Epithelial cell of prostate (primary cell): ENCODE results near the gene SSBP4.

Experiments
- DNase-seq: peaks from one replicate; pipeline ENCODE4 v3.0.0-alpha.2; 2011; ENCODE audit warnings: low read depth, low spot score
- H3K27ac ChIP-seq: fragments of 450-650 bp; 2 replicates; pipeline ENCODE4 v1.5.1; 2017; ENCODE audit warnings: mild to moderate bottlenecking

SSBP4 gene

DNA sequence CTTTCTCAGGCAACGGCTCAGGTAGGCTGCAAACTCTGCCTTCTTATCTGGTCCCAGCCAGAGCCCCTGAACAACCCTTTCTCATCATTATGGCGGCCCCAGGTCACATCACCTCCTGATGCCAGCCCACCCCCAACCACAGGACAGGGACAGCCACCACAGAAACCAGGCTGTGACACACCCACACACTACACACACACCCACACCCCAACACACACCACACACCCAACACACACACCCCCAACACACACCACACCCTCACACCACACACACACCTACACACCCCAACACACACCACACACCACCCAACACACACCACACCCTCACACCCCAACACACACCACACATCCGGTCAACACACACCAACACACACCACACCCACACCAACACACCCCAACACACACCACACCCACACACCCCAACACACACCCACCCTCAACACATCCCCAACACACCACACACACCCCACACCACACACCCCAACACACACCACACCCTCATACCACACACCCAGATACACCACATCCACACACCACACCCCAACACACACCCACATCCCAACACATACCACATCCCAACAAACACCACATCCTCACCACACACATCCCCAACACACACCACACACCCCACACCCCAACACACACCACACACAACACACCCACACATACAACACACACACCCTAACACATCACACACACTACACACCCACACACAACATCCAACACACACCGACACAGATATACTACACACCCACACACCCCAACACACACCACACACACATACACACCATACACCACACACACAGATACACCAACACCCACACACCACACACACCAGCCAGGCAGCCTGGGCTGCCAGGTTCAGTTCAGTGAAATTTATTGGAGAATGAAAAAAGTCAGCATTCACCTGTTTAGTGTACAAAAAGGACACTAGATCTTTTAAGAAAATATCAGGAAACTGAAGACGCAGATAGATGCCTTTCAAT lies 22.9 kb downstream of the SSBP4 start:
- H3K27ac ChIP-seq = no peak overlapping the region
- no peak for DNase-seq

DNA sequence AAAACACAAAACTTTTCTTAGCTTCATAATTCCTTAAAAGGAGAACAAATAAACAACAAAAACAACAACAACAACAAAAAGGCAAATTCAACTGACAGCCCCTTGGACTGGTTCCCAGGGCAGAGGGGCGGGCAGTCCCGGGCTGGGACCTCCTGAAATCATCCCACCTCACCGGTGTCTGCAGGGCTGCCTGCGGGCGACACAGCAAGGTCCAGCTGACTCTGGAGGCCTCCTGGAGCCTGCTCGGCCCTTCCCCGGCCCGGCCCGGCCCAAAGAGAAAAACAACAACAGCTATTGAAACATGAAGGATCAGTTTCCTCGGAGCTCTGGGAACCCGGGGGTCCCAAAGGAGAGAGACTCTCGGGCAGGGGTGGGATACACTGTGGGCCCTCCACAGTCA lies 23.7 kb downstream of the SSBP4 start:
- no peak for DNase-seq
- H3K27ac ChIP-seq = no peak overlapping the region

DNA sequence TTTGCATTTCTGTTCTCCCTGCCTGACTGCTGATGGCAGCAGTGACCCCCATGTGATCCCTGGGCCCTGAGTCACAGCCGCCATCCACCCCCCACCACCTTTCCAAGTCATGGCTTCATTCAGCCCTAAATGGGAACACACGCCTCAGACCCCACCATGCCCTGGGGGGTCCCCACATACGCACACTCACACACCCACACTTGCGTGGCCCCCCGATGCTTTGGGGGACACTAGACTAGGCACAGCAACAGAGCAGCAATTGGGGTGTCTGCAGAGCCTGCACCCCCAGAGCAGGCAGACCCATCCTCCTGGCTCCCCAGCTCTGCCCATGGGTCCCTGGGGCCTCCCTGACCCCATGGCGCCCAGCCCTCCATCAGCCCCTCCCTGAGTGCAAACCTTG lies 24.2 kb downstream of the SSBP4 start:
- no peak for DNase-seq
- H3K27ac ChIP-seq = no peak overlapping the region

DNA sequence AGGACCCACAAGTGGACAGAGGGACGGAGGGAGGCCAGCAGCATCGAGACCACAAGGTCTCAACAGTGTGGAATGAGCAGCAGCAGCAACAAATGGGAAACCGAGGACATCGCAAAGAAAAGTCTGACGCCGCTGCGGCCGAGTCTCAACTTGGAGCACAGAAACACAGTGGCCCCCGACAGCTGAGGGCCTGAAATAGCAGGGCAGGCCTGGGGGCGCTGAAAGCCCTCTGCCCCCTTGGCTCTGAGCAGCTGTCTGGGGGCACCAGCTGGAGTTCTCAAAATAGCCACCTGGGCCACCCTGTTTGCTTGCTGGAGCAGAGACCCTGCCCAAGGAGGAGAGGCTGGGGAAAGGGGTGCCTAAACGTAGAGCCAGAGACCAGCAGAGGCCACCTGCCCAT lies 24.6 kb downstream of the SSBP4 start:
- DNase-seq = no peak
- no peak overlapping the region for H3K27ac ChIP-seq

DNA sequence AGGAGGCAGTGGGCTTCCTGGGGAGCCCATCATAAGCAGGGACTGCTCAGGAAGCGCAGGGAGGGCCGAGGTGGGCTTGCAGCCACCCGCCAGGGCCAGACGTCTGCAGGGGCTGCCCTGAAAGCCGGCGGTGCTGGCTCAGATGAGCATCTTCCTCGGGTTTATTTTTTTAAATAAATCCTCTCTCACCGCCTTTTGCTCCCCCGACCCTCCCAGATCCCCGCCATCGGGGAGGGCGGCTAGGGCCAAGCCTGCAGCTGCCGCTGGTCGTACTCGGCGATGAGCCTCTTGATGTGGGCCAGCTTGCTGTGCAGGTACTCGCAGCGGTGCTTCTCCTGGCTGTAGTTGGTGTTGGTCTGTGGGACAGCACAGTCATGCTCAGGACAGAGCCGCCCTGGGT lies 25.3 kb downstream of the SSBP4 start:
- DNase-seq = no peak
- H3K27ac ChIP-seq = no peak overlapping the region

DNA sequence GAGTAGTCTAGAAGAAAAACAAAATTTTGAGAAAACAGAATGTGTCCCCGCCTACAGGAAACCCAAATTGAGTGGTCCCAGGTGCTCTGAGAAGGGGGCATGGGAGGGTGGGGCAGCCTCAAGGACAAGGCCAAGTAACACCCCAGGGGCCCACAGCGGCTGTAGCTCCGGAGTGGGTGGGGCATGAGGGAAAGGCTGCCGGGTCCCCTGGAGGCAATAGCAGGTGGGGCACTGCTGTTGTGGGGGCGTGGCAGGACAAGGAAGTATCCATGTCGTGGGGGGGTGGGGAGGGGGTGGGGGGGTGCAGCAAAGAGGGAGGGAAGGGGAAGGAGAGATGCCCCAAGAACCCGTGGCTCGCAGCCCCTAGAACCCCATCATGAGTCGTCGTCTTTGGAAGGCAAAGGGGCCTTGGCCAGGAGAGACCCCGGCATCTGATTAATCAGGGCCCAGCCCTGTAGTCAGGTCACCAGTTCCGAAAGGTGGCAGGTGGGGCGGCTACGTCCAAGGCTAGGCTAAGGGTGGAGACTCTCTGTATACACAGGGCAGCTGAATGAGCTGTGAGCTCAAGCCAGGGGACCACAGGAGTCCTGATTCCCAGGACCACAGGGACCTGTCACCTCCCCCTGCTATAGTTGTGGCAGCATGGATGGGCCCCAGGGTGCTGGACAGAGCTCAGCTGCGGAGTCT lies 26.2 kb downstream of the SSBP4 start:
- no peak for DNase-seq
- no peak overlapping the region for H3K27ac ChIP-seq

DNA sequence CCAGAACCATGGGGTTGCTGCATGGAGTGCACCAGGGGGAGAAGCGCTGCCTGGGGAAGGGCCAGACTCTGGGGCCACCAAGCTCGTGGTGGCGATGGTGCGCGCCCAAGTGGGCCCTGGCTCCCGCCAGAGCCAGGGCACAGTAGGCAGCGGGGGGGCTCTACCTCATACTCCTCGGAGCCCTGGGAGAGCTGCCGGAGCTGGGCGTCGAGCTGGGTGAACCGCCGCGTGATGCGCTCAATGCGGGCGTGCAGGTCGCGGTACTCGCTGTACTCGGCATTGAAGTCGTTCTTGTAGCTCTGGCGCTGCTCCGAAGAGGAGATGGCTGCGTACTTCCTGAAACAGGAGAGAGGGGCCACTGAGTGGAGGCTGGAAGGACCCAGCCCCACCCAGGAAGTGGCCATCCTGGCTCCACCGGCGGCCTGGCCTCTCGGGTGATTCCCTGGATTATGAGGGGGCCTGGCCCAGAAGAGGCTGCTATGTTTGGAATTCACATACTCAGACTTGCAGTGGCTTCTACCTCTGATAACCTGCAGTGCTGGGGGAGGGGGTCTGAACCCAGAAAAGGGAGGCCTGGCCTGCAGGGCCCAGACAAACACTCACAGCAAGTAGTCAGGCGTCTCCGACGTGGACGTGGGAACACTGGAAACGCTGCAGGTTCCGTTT lies 27.1 kb downstream of the SSBP4 start:
- no peak overlapping the region for H3K27ac ChIP-seq
- no peak for DNase-seq

DNA sequence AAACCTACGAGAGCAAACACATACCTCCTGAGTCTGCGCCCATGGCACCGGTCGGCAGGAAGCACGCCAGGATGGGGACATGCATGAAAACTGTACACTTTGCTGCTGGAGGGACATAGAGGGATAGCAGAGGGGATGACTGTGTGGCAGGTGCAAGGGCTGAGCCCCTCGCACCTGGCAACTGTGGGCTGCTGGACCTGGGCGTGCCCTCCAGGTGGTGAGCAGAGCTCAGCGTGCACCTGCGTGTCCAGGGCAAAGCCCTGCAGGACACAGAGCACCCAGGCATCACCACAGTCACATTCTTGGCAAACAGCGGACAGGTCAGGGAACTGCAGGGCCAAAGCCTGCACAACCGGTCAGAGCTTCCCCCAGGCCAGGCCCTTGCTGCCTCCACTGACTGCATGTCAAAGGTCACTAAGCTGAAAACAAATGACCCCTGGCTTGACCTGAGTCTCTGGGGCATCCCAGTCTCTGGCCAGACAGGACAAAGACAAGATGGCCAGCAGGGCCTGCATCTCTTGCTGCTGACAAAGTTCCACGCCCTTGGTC lies 27.7 kb downstream of the SSBP4 start:
- DNase-seq = no peak
- H3K27ac ChIP-seq = no peak overlapping the region

DNA sequence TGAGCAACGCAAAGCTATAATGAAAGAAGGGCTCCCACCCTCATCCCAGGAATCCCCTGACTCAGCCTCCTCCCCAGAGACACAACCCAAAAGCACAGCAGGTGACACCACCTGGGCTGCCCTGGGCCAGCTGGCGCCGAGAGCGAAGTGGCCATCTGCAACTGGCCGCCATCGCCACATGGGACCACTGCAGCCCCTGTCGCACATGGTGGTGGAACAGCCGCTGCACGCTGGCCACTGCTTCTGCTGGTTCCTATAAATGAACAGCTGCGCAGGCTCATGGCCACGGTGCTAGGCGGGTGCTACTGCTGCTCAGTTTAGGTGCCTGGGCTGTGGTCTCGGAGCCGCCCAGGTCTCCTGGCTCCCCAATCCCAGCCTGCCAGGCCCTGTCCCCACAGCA lies 30.4 kb downstream of the SSBP4 start:
- H3K27ac ChIP-seq = no peak overlapping the region
- DNase-seq = no peak

DNA sequence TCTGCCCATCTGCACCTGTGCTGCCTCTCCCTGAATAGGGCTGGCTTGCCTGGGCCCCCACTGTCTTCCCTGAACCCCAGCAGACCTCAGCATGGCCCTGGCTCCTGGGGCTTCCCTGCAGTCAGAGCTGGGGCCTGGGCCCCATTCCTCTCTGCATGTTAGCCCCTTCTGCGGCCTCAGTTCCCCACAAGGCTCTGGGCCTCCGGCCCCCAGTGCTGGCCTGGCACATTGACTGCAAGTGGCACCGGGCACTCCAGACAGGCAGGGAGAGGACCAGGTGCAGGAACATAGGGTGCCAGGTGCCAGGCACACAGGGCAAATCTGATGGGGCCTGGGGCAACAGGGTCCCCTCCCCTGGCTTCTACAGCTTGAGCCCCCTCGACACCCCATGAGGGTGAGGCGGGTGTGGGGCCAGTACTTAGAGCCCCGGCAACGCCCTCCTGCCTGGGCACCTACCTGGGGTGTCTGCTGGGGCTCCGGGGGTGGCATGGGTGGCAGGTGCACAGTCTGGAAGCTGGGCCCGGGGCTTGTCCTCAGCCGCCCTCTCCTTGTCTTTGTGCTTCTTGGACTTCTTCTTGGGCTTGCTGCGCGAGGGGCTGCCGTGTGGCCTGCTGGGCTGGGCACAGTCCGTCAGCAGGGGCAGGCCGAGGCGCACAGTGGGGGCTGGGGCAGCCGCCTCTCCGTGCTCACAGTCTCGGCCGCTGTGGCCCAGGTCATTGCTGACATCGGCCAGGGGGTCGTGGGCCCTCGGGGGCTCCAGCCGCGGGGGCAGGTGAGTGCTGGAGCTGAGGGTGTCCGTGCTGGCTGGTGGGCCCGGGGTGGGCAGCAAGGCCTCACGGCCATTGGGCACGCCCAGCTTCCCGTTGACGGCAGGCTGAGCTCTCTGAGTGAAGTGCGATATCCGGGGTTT lies 31.1 kb downstream of the SSBP4 start:
- no peak overlapping the region for H3K27ac ChIP-seq
- DNase-seq = no peak

DNA sequence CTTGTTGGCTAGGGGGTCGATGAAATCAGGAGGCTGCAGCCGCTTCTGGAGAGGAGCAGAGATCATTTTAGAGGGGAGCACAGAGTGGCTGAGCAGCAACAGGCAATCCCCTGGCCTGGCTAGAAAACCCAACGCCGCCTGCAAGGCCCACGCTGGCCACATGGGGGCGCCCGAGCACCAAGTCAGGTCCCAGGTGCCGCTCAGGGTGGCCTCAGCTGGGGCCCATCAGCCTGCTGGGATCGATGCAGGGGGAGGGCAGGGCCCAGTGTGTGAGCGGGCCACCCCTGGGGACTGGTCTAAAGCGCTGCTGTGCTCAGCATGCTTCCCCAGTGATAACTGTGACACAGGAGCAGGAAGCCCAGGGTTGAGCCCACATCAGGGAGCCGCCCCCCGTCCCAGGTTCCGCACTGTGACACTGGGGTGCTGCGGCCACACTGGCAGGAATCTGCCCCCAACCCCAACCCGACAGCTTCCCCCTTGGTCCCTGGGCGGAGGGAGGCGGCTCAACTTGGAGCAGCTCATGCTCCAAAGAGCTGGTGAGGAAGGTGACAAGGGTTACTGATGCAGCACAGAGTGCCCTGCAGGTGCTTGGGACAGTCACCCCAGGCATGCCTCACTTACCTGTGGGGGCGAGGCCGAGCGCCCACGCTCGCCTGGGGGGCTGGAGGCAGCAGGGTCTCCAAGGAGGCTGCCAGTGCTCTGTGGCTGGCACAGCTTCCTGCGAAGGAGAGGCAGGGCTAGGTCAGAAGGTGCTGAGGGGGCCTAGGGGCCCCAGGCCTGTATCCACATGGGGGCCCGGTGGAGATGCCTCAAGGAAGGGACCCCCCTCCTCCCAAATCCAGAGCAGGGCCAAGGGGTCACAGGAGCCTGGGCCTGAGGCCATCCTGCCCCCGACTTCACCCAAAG lies 32.0 kb downstream of the SSBP4 start:
- H3K27ac ChIP-seq = no peak overlapping the region
- DNase-seq = no peak

DNA sequence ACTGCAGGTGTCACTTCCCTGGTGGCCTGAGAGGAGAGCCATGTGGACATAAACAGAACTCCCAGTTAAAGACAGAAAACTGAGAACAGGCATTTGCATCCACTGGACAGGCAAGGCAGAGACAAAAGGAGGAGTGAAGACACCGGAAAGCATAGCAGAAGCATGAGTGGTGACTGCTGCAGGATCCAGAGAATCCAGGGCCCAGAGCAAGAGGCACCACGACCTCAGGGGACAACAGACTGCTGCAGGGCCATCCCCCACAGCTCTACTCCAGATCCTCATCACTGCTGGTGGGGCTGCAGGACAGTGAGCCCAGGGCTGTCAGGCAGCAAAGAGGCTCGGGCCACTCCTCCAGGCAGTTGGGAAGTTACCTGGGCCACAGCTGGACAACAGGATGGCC lies 33.2 kb downstream of the SSBP4 start:
- no peak overlapping the region for H3K27ac ChIP-seq
- no peak for DNase-seq

DNA sequence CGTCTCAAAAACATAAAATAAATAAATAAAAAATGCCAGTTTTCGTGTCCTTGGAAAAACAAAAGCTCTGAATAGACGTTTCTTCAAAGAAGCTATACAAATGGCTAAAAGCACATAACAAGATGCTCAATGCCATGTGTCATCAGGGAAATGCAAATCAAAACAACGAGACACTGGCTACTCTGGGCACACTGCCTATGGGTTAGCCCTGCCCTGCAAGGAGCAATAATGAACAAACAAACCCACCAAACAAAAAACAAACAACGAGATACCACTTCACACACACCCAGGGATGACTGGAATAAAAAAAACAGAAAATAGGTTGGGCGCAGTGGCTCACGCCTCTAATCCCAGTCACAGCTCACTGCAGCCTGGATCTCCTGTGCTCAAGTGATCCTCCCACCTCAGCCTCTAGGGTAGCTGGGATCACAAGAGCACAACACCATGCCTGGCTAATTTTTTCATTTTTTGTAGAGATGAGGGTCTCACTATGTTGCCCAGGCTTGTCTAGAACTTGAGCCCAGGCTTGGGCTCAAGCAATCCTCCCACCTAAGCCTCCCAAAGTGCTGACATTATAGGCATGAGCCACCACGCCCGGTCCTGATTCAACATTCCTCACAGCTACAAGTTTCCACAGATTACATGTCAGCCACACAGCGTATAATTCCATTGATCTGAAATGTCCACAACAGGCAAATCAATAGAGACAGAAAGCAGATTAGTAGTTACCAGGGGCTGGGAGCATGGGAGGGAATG lies 34.2 kb downstream of the SSBP4 start:
- no peak for DNase-seq
- H3K27ac ChIP-seq = peak overlapping the region; percentile 77

DNA sequence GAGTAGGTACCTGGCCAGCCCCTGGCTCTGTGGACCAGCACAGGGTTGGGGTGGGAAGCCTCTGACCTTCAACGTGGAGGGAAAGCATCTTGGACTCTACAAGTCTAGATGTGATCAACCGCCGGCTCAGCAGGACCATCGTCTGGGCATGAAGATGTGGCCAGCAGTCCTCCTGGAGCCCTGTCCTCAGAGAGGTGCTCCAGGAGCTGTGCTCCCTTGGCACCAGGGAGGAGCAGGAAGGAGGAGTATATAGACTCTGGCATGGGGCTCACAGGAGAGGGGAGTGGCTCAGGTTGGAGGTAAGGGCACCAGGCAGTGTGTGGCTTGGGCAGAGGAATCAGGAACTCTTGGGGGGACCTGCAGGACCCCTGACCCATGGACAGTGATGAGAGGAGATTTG lies 37.1 kb downstream of the SSBP4 start:
- DNase-seq = no peak
- H3K27ac ChIP-seq = no peak overlapping the region

DNA sequence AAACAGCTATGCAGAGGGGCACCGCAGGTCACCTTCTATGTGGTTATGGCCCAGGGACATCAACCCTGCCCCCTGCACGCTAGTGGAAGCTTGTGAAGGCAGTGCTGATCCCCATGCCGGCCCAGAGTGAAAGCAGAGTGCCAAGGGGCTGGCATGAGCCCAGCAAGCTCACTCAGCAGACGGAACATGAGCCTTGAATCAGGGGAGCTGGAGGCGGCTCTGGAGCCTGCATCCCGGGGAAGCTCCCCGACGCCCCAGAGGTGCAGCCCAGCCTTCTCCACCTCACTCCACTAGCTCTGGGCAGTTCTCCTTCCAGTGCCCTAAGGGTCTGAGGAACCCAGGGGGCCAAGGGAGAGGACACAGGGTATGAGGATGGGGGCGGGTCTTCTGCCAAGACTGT lies 37.8 kb downstream of the SSBP4 start:
- H3K27ac ChIP-seq = no peak overlapping the region
- DNase-seq = no peak

DNA sequence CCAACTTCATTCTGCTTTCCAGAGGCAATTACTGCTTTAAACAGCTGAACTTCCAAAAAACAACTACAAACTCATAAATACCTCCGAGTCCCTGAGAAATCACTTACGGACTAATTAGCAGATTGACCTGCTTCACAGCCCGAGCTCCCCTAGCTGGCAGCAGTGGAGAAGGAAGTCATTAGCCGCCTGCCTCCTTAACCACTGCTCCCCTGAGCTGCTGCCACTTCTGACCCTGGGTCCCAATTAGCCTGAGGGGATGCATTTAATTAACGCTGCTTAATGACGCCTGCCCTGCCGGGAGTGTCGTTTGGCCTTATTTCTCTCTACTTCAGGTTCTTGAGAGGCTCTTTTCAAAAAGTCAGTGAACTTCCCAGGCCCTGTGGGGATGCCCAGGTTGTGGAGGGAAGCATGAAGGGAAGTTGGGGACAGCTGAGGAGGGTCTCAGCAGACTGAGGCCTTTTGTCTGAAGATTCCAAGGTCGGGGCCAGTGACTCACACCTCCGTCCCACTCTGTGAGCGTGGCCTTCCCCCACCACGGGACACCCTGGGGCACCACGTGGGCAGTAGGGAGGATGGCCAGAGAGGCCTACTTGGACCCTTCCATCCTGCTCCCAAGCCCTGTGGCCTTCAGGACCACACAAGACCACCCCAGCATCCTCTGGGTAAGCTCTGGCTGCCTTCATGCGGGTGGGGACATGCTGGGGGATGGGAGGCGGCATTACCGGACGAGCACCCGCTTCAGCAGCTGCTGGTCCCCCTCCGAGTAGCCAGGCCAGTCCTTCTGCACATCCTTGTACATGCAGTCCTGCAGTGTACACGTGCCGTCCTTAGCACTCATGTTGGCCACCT lies 38.5 kb downstream of the SSBP4 start:
- DNase-seq = no peak
- no peak overlapping the region for H3K27ac ChIP-seq

DNA sequence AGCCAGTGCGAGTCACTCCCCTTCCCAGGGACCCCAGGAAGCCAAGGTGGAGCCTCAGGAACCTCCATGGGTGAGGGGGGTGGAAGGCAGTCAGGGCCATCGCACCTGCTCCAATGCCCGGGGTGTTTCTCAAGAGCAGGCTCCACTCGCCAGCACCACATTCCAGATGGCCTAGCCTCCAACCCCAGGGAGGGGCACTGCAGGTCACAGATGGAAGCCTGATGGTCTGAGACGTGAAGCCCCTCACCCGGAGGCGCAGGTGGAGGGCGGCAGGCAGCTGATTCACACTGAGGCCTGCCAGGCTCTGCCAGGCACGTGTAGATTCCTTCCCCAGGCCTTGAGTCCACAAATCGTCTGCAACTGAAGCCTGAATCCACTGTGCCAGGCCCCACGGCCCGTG lies 41.7 kb downstream of the SSBP4 start:
- peak overlapping the region; percentile 75 for H3K27ac ChIP-seq
- DNase-seq = no peak
